ENCODE measurements around the gene EPS15.

Gene EPS15

DNA sequence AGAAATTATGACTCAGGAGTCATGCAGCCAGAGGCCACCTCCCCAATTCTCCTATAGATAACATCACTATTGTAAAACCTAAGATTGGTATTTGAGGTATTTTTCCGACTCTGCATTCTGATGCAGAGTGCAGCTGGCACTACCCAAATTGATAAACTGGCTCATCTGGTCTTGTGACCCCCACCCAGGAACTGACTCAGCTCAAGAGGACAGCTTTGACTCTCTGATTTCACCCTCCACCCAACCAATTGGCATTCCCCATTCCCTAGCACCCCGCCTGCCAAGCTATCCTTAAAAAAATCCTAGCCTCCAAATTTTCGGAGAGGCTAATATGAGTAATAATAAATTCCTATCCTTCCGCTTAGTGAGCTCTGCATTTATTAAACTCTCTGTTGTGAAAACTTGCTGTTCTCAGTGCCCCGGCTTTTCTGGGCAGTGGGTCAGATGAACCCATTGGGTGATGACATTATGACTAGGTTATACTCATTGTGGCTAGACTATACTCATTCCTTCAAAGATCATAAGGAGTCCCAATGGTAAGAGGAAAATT, 39.4 kb upstream of the EPS15 start:
- H3K4me3 ChIP-seq (ENCODE audit: low read depth, low read length), result no peak overlapping the region
- no peaks in the 10 kb centered on the region for H3K27me3 ChIP-seq (replicated peaks)
- no peak overlapping the region for H3K27ac ChIP-seq
- in situ Hi-C loops (cut with HindIII; ENCODE audit: low pct_ligation_motif_present, low sequenced_read_pairs), result no loop called here
- TF ChIP-seq, protein P1, sequence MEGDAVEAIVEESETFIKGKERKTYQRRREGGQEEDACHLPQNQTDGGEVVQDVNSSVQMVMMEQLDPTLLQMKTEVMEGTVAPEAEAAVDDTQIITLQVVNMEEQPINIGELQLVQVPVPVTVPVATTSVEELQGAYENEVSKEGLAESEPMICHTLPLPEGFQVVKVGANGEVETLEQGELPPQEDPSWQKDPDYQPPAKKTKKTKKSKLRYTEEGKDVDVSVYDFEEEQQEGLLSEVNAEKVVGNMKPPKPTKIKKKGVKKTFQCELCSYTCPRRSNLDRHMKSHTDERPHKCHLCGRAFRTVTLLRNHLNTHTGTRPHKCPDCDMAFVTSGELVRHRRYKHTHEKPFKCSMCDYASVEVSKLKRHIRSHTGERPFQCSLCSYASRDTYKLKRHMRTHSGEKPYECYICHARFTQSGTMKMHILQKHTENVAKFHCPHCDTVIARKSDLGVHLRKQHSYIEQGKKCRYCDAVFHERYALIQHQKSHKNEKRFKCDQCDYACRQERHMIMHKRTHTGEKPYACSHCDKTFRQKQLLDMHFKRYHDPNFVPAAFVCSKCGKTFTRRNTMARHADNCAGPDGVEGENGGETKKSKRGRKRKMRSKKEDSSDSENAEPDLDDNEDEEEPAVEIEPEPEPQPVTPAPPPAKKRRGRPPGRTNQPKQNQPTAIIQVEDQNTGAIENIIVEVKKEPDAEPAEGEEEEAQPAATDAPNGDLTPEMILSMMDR (IDR thresholded peaks at IDR 0.05; ENCODE audit: low read depth, low read length, missing control alignments), result no peak
- no peaks in the 10 kb centered on the region for H3K36me3 ChIP-seq (replicated peaks)
- DNase-seq, result peak; percentile 34

DNA sequence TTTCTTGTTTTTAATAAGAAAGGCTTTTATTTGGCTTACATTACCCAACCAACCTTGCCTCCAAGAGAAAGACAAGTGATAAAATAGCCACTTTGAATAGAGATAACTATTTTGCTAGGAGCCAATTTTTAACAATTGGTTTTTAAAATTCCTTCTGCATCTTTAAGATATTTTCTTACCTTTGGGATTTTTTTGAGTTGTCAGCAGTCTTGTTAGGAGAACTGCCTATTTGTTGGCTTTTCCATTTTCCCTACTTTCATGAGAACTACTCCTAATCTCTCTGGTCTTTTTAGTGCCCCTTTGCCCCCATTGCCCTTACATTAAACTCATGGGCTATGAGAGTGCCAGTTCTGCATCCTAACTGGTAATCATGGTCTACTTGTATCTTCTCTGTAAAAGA, 38.1 kb upstream of the EPS15 start:
- H3K27ac ChIP-seq, result no peak overlapping the region
- H3K36me3 ChIP-seq (replicated peaks), result no peaks in the 10 kb centered on the region
- H3K27me3 ChIP-seq (replicated peaks), result no peaks in the 10 kb centered on the region
- no peak overlapping the region for H3K4me3 ChIP-seq (ENCODE audit: low read depth, low read length)
- in situ Hi-C loops (cut with HindIII; ENCODE audit: low pct_ligation_motif_present, low sequenced_read_pairs), result no loop called here
- no peak for DNase-seq
- TF ChIP-seq, protein P1 (IDR thresholded peaks at IDR 0.05; ENCODE audit: low read depth, low read length, missing control alignments), result no peak

DNA sequence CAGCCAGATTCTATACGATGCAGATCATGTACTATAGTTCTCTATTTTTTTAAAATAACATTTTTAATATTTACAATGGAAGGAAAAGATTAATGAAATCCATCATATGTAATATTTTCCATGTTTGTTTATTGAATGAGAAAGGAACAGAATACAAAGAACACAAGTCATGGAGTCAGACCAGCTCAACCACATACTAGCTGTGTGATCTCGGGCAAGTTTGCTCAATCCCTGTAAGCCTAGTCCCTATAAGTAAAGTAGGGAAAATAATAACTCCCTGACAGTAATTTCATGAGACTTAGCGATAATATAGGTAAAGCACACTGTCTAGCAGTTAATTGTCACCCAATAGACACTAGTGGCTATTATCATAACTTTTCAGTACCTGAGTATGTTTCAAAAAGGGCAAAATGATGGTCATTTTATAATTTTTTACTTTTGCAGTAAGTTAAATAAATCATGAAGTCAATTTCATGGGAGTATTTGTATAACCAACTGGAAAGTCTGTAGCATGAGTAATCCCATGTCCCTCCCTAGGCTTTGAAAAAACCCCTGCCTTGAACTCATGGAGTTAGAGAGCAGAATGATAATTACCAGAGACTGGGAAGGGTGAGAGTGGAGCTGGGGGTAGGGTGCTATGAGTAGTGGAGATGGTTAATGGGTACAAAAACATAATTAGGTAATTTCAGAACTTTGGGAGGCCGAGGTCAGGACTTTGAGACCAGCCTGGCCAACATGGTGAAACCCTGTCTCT, 37.0 kb upstream of the EPS15 start:
- H3K4me3 ChIP-seq (ENCODE audit: low read depth, low read length), result no peak overlapping the region
- peak; percentile 24 for DNase-seq
- in situ Hi-C loops (cut with HindIII; ENCODE audit: low pct_ligation_motif_present, low sequenced_read_pairs), result no loop called here
- TF ChIP-seq, protein P1 (IDR thresholded peaks at IDR 0.05; ENCODE audit: low read depth, low read length, missing control alignments), result no peak
- H3K27me3 ChIP-seq (replicated peaks), result no peaks in the 10 kb centered on the region
- no peak overlapping the region for H3K27ac ChIP-seq
- no peaks in the 10 kb centered on the region for H3K36me3 ChIP-seq (replicated peaks)

DNA sequence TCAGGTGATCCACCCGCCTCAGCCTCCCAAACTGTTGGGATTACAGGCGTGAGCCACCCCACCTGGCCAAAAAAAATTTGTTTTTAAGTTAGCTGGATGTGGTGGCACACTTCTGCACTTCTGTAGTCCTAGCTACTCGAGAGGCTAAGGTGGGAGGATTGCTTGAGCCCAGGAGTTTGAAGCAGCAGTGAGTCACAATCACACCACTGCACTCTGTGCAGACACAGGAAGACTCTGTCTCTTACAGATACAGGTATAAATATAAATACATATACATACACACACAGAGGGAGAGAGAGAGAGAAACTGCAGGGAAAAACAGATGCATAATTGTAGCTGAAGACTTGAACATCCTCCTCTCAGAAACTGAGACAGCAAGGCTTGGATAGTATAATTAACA, 34.8 kb upstream of the EPS15 start:
- no peak for DNase-seq
- Histone ChIP-seq H3K4me3 (ENCODE audit: low read depth, low read length) (no peak overlapping the region), H3K36me3 (replicated peaks) (no peaks in the 10 kb centered on the region), H3K27ac (no peak overlapping the region), H3K27me3 (replicated peaks) (no peaks in the 10 kb centered on the region)
- in situ Hi-C loops (cut with HindIII; ENCODE audit: low pct_ligation_motif_present, low sequenced_read_pairs), result no loop called here
- TF ChIP-seq, protein P1 (IDR thresholded peaks at IDR 0.05; ENCODE audit: low read depth, low read length, missing control alignments), result no peak

DNA sequence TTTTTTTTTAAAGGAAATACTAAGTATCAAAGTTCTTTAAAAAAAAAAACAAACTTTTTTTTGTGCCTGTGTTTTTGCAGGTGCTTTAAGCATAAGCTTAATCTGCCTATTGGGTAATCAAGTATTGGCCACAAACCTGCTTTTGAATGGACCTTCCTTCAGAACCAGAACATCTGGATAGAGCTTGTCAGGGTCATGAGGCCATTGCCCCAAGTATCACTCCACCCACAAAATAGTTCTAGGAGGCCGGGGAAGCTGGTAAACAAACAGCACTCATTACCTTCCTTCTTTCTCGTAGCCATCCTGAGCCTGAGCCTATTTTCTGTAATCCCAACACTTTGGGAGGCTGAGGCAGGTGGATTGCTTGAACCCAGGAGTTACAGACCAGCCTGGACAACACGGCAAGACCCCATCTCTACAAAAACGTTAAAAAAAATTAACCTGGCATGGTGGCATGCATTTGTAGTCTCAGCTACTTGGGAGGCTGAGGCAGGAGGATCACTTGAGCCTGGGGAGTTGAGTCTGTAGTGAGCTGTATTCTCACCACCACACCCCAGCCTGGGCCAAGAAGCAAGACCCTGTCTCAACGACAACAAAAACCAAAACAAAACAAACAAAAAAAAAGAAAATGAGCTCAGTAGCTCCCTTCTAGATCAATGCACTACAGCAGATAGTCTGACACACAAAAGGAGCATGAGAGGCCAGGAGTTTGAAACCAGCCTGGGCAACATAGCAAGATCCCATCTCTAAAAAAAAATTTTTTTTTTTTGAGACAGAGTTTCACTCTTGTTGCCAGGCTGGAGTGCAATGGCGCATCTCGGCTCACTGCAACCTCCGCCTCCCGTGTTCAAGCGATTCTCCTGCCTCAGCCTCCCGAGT, 34.1 kb upstream of the EPS15 start:
- Histone ChIP-seq H3K27me3 (replicated peaks) (no peaks in the 10 kb centered on the region), H3K4me3 (ENCODE audit: low read depth, low read length) (no peak overlapping the region), H3K27ac (no peak overlapping the region), H3K36me3 (replicated peaks) (no peaks in the 10 kb centered on the region)
- in situ Hi-C loops (cut with HindIII; ENCODE audit: low pct_ligation_motif_present, low sequenced_read_pairs), result no loop called here
- no peak for DNase-seq
- TF ChIP-seq, protein P1 (IDR thresholded peaks at IDR 0.05; ENCODE audit: low read depth, low read length, missing control alignments), result no peak

Measured in brain microvascular endothelial cell (primary cell).